Activated CD8-positive, alpha-beta memory T cell treated with anti-CD3 and anti-CD28 coated beads, Interleukin-2, amount 50 U/mL, for 1 hour (primary cell): ENCODE results near the gene PRKACA.
"Not testable (repeated sequence)": the region's sequence is repeated elsewhere in the genome, so short reads cannot be mapped to it uniquely, and the experiment has no call there.

ENCODE experiments used
- DNase-seq: peaks from one replicate; pipeline ENCODE4 v3.0.0-alpha.2; 2020; ENCODE audit errors: extremely low read depth

PRKACA gene

GRCh38 chr19:14070268-14071050 lies 47.1 kb downstream of the PRKACA start:
- DNase-seq: no peak

GRCh38 chr19:14066134-14066533 lies 51.4 kb downstream of the PRKACA start:
- DNase-seq: no peak

- no peak for DNase-seq
Observed at GRCh38 chr19:14063105-14063504, 54.5 kb downstream of the PRKACA start.

- no peak for DNase-seq
Observed at GRCh38 chr19:14062558-14062855, 55.1 kb downstream of the PRKACA start.

GRCh38 chr19:14061751-14062557 lies 55.6 kb downstream of the PRKACA start, which contains the start of gene PALM3:
Gene PALM3 (minus strand): TSS chr19:14062076. CDS start chr19:14061980, 96 bp downstream.
- DNase-seq: no peak

- no peak for DNase-seq
Observed at GRCh38 chr19:14061081-14061749, 56.3 kb downstream of the PRKACA start.

- no peak for DNase-seq
Observed at GRCh38 chr19:14059652-14060155, 57.9 kb downstream of the PRKACA start.

- DNase-seq: no peak
Observed at GRCh38 chr19:14059093-14059480, 58.5 kb downstream of the PRKACA start.

- DNase-seq: no peak
Observed at GRCh38 chr19:14058182-14059092, 59.1 kb downstream of the PRKACA start.

- DNase-seq: no peak
Observed at GRCh38 chr19:14056741-14057356, 60.7 kb downstream of the PRKACA start.

GRCh38 chr19:14056069-14056666 lies 61.4 kb downstream of the PRKACA start:
- no peak for DNase-seq

- DNase-seq: no peak
Observed at GRCh38 chr19:14055396-14055795, 62.2 kb downstream of the PRKACA start.

- no peak for DNase-seq
Observed at GRCh38 chr19:14054721-14055120, 62.8 kb downstream of the PRKACA start.

GRCh38 chr19:14054099-14054498 lies 63.5 kb downstream of the PRKACA start:
- DNase-seq: no peak

- DNase-seq: no peak
Observed at GRCh38 chr19:14053500-14053899, 64.1 kb downstream of the PRKACA start.

GRCh38 chr19:14053032-14053431 lies 64.5 kb downstream of the PRKACA start:
- DNase-seq: no peak

GRCh38 chr19:14052470-14052869 lies 65.1 kb downstream of the PRKACA start:
- DNase-seq: no peak

- no peak for DNase-seq
Observed at GRCh38 chr19:14051980-14052379, 65.6 kb downstream of the PRKACA start.

- not testable (repeated sequence) for DNase-seq
Observed at GRCh38 chr19:14050961-14051360, 66.6 kb downstream of the PRKACA start.

GRCh38 chr19:14050512-14050911 lies 67.0 kb downstream of the PRKACA start:
- no peak for DNase-seq
